Astrocyte (in vitro differentiated cells and primary cell): ENCODE measurements around the gene KRT7. TPM values are rescaled to one million over a fixed set of nuclear protein-coding genes. Genes with fewer than 3 reads are reported as not detected.

Experiments used
- DNase-seq: peaks from one replicate; pipeline ENCODE4 v3.0.0-alpha.2; 2010; ENCODE audit warnings: low read depth
- FAIRE-seq: peaks from 2 replicates; lab custom pipeline; 2011; peaks lifted over from hg19 to GRCh38; lab: Jason Lieb, UNC
- H2AFZ ChIP-seq: 2 replicates; pipeline ENCODE4 v1.6.0; 2012; ENCODE audit warnings: low read depth, low read length, inconsistent platforms
- H3K27ac ChIP-seq: 2 replicates; pipeline ENCODE4 v1.5.1; 2011; ENCODE audit warnings: low read depth, low read length, inconsistent platforms
- H3K27me3 ChIP-seq: 2 replicates; pipeline ENCODE4 v1.6.0; 2011; ENCODE audit warnings: low read length, inconsistent platforms; ENCODE audit not compliant: insufficient read depth
- H3K36me3 ChIP-seq: 2 replicates; pipeline ENCODE4 v1.5.1; 2011; ENCODE audit warnings: low read length, inconsistent platforms; ENCODE audit not compliant: insufficient read depth
- H3K4me1 ChIP-seq: 2 replicates; pipeline ENCODE4 v1.5.1; 2011; ENCODE audit warnings: low read length, inconsistent platforms; ENCODE audit not compliant: insufficient read depth
- H3K4me2 ChIP-seq: 2 replicates; pipeline ENCODE4 v1.6.0; 2012; ENCODE audit warnings: low read length, inconsistent platforms
- H3K4me3 ChIP-seq: 2 replicates; pipeline ENCODE4 v1.5.1; 2011; ENCODE audit warnings: low read depth, mild to moderate bottlenecking, low read length, inconsistent platforms; ENCODE audit not compliant: insufficient read depth
- H3K79me2 ChIP-seq: 2 replicates; pipeline ENCODE4 v1.6.0; 2012; ENCODE audit warnings: mild to moderate bottlenecking, low read length, inconsistent platforms; ENCODE audit not compliant: insufficient read depth
- H3K9ac ChIP-seq: 2 replicates; pipeline ENCODE4 v1.6.0; 2012; ENCODE audit warnings: mild to moderate bottlenecking, low read length, inconsistent platforms
- H3K9me3 ChIP-seq: 2 replicates; pipeline ENCODE4 v1.5.1; 2012; ENCODE audit warnings: low read depth, mild to moderate bottlenecking, low read length, inconsistent platforms; ENCODE audit not compliant: insufficient read depth
- H4K20me1 ChIP-seq: 2 replicates; pipeline ENCODE4 v1.6.0; 2012; ENCODE audit warnings: low read length, inconsistent platforms; ENCODE audit not compliant: insufficient read depth
- H3K27ac Mint-ChIP-seq: one replicate; pipeline ENCODE4 v1.8.0; 2021; ENCODE audit warnings: mild to moderate bottlenecking, mixed read lengths; ENCODE audit not compliant: unreplicated experiment
- H3K27me3 Mint-ChIP-seq: one replicate; pipeline ENCODE4 v1.8.0; 2021; ENCODE audit warnings: low read depth, mixed read lengths; ENCODE audit not compliant: unreplicated experiment
- H3K36me3 Mint-ChIP-seq: one replicate; pipeline ENCODE4 v1.8.0; 2021; ENCODE audit warnings: low read depth, mixed read lengths; ENCODE audit not compliant: unreplicated experiment
- H3K4me1 Mint-ChIP-seq: one replicate; pipeline ENCODE4 v1.8.0; 2021; ENCODE audit warnings: low read depth, mixed read lengths; ENCODE audit not compliant: unreplicated experiment
- H3K4me3 Mint-ChIP-seq: one replicate; pipeline ENCODE4 v1.8.0; 2021; ENCODE audit warnings: mild to moderate bottlenecking, moderate library complexity, mixed read lengths; ENCODE audit not compliant: unreplicated experiment
- H3K9me3 Mint-ChIP-seq: one replicate; pipeline ENCODE4 v1.8.0; 2021; ENCODE audit warnings: mild to moderate bottlenecking, mixed read lengths; ENCODE audit not compliant: unreplicated experiment
- CTCF ChIP-seq: IDR thresholded peaks from 2 replicates; pipeline ENCODE4 v1.5.1; 2011; ENCODE audit warnings: low read depth, mild to moderate bottlenecking, inconsistent platforms, low read length, moderate library complexity; ENCODE audit not compliant: insufficient read depth
- EZH2 ChIP-seq: IDR thresholded peaks from 2 replicates; pipeline ENCODE4 v1.6.1; 2012; ENCODE audit warnings: mild to moderate bottlenecking, low read length, inconsistent platforms; ENCODE audit not compliant: insufficient read depth
- total RNA-seq: library from RNA; stranded (reverse); gene quantifications from 2 replicates; pipeline ENCODE4 v1.2.1, GENCODE V29; 2021

The KRT7 gene
- total RNA-seq, 1 donor from 2014 or later, result 149 TPM

DNA sequence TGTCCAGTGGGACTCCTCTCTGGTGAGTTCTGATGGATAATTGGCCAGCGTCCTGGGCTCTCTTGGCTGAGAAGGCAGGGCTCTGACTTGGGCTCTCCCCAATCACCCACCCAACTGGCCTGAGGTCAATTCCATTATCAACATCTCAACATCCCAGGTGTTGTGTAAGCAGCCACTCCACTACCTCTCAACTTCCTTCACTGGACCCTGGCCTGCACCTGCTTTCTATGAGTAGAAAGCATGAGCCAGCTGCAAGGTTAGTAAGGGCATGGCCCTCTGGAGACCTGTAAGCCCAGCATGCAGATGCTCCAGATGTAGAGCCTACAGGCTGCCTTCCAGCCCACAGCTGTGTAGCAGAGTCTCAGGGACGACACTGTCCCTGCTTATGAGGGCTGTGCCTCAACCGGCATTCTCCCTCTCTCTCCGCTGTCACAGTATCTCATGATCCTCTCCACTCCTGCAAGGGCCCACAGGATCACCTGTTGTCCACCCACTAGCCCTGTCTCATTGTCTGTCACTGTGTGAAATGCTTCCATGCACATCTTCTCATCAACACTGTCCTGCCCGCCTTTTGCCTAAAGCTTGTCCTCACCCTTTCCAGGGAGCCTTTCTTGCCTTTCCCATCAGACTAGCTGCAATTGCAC lies 63.7 kb downstream of the KRT7 start:
- Histone ChIP-seq H3K27me3 (peaks cover 28% of the 10 kb centered on the region), H3K4me1 (no peaks in the 10 kb centered on the region), H3K79me2 (no peaks in the 10 kb centered on the region), H2AFZ (no peak overlapping the region), H3K9me3 (no peaks in the 10 kb centered on the region), H3K9ac (no peak overlapping the region), H3K27ac (no peak overlapping the region), H3K36me3 (no peaks in the 10 kb centered on the region), H3K4me2 (no peak overlapping the region), H3K4me3 (no peak overlapping the region), H4K20me1 (no peaks in the 10 kb centered on the region)
- no peak overlapping the region for H3K4me3 Mint-ChIP-seq
- peaks cover 9% of the 10 kb centered on the region for H3K9me3 Mint-ChIP-seq
- no peak overlapping the region for H3K27ac Mint-ChIP-seq
- H3K4me1 Mint-ChIP-seq, result peaks cover 2% of the 10 kb centered on the region
- H3K27me3 Mint-ChIP-seq, result peaks cover 66% of the 10 kb centered on the region
- no peak for DNase-seq
- no peak for FAIRE-seq
- TF ChIP-seq CTCF (no peak), EZH2 (no peak)
- H3K36me3 Mint-ChIP-seq, result no peaks in the 10 kb centered on the region

Other genes starting within 250 kb of the KRT7 start
- 9.6 and 12.4 TPM in 2 replicates for gene TAMALIN, start 226.3 kb upstream of the KRT7 start, total RNA-seq
- gene NR4A1, start 181.8 kb upstream of the KRT7 start, total RNA-seq, result 1.6 and 2.3 TPM in 2 replicates
- gene ATG101, start 163.3 kb upstream of the KRT7 start, total RNA-seq, result 54.2 and 60.4 TPM in 2 replicates
- gene SMIM41, start 153.5 kb upstream of the KRT7 start, total RNA-seq, result 0.18 TPM in 1 of 2 replicates, not detected in the other
- gene KRT80, start 41.2 kb upstream of the KRT7 start, total RNA-seq, result 2.8 and 3.6 TPM in 2 replicates
- gene KRT86, start 41.4 kb downstream of the KRT7 start, total RNA-seq, result 0.24 and 0.43 TPM in 2 replicates
- gene KRT81, start 58.3 kb downstream of the KRT7 start, total RNA-seq, result 1.2 TPM in 2 replicates
- gene KRT83, start 88.2 kb downstream of the KRT7 start, total RNA-seq, result not detected in 2 replicates
- not detected in 2 replicates for gene KRT85, start 134.2 kb downstream of the KRT7 start, total RNA-seq
- not detected in 2 replicates for gene KRT84, start 152.4 kb downstream of the KRT7 start, total RNA-seq
- not detected in 2 replicates for gene KRT82, start 173.1 kb downstream of the KRT7 start, total RNA-seq
- not detected in 2 replicates for gene KRT75, start 201.1 kb downstream of the KRT7 start, total RNA-seq
- gene KRT6B, start 218.9 kb downstream of the KRT7 start, total RNA-seq, result not detected in 2 replicates
- not detected in 2 replicates for gene KRT6C, start 240.6 kb downstream of the KRT7 start, total RNA-seq